IMR-90 (cell line): ENCODE results near the gene SLC35C1. TPM values are rescaled to one million over a fixed set of nuclear protein-coding genes. Genes with fewer than 3 reads are reported as not detected.
A peak's percentile ranks its signal among the peaks of the same experiment; 100 is the strongest.

ENCODE experiments used
- MAZ ChIP-seq: IDR thresholded peaks from 2 replicates; pipeline ENCODE4 v1.6.1; 2012; ENCODE audit warnings: low read depth, mild to moderate bottlenecking, low read length, improper control_type of control experiment, moderate library complexity, borderline replicate concordance
- NFE2L2 ChIP-seq: fragments of 150-350 bp; IDR thresholded peaks from 2 replicates; pipeline ENCODE4 v1.6.1; 2016; ENCODE audit warnings: low read depth, mild to moderate bottlenecking, low read length
- POLR2A ChIP-seq: IDR thresholded peaks from 2 replicates; pipeline ENCODE4 v1.6.1; 2012; ENCODE audit warnings: mild to moderate bottlenecking, low read depth, low read length
- RAD21 ChIP-seq: IDR thresholded peaks from 2 replicates; pipeline ENCODE4 v1.6.1; 2012; ENCODE audit warnings: low read length, improper control_type of control experiment
- polyA plus RNA-seq, 3 experiments: library from polyadenylated mRNA; depleted of rRNA; stranded (reverse); fragments of >200 nt; gene quantifications; 2 replicates each; pipeline ENCODE4 v1.2.3, GENCODE V29; 2012; ENCODE audit warnings: low replicate concordance in 1 of 3
- total RNA-seq: library from RNA; depleted of rRNA; stranded (reverse); fragments of >200 nt; gene quantifications from 2 replicates; pipeline ENCODE4 v1.2.3, GENCODE V29; 2012

The SLC35C1 gene
- total and polyA plus RNA-seq, 2 of the 4 experiments (the other 2 are of a cell fraction): 4.3 to 27.1 TPM

GRCh38 chr11:45846974-45847910 lies 42.3 kb downstream of the SLC35C1 start, which contains the start of gene CRY2 (continued):
- TF ChIP-seq POLR2A: peak; percentile 97
- no peak for TF ChIP-seq NFE2L2
- TF ChIP-seq MAZ: peak; percentile 92
- peak; percentile 15; the same call in 1 of the 2 replicates for TF ChIP-seq RAD21
